Caco-2 (cell line): Measurements from ENCODE around the gene PRR29. TPM values are rescaled to one million over a fixed set of nuclear protein-coding genes. Genes with fewer than 3 reads are reported as not detected.

Experiments
- BruUV-seq: library from RNA; stranded (reverse); fragments of 400-500 nt; replicated peaks from 2 replicates; lab custom pipeline; 2021; lab: Mats Ljungman, UMichigan
- CTCF ChIA-PET: fragments of 300-600 bp; sonication (Branson Sonifier 250); formaldehyde crosslinking; loops from one replicate; lab custom pipeline; 2022; ENCODE audit warnings: antibody characterized with exemption; lab: Charles Lee
- POLR2A ChIA-PET: fragments of 300-600 bp; sonication (Branson Sonifier 250); formaldehyde crosslinking; loops from one replicate; lab custom pipeline; 2022; ENCODE audit warnings: antibody characterized with exemption; lab: Charles Lee
- DNase-seq, 2 experiments: peaks; one replicate each; pipeline versions ENCODE4 v3.0.0 to v3.0.0-alpha.2; 2020 to 2022
- H3K27me3 ChIP-seq: replicated peaks from 2 replicates; pipeline ENCODE4 v1.6.0; 2011; ENCODE audit warnings: low read length; ENCODE audit not compliant: control insufficient read depth, insufficient read depth
- H3K36me3 ChIP-seq: 2 replicates; pipeline ENCODE4 v1.5.1; 2011; ENCODE audit warnings: low read length; ENCODE audit not compliant: control insufficient read depth, insufficient read depth
- H3K4me1 ChIP-seq: fragments of 250-450 bp; sonication (Bioruptor Pico); 2 replicates; pipeline ENCODE4 v1.5.1; 2020; ENCODE audit warnings: mild to moderate bottlenecking
- H3K4me3 ChIP-seq: 2 replicates; pipeline ENCODE4 v1.5.1; 2011; ENCODE audit warnings: low read depth, mild to moderate bottlenecking, control low read depth, low read length
- H3K9me3 ChIP-seq: fragments of 250-450 bp; sonication (Bioruptor Pico); 2 replicates; pipeline ENCODE4 v1.5.1; 2020; ENCODE audit warnings: mild to moderate bottlenecking, moderate library complexity
- H3K27ac Mint-ChIP-seq: one replicate; pipeline ENCODE4 v1.8.0; 2022; ENCODE audit warnings: mixed read lengths; ENCODE audit not compliant: unreplicated experiment
- H3K27me3 Mint-ChIP-seq: one replicate; pipeline ENCODE4 v1.8.0; 2022; ENCODE audit warnings: mixed read lengths; ENCODE audit not compliant: insufficient read depth, unreplicated experiment
- H3K36me3 Mint-ChIP-seq: one replicate; pipeline ENCODE4 v1.8.0; 2022; ENCODE audit warnings: mild to moderate bottlenecking, mixed read lengths; ENCODE audit not compliant: insufficient read depth, unreplicated experiment
- H3K4me1 Mint-ChIP-seq: one replicate; pipeline ENCODE4 v1.8.0; 2022; ENCODE audit warnings: low read depth, mixed read lengths; ENCODE audit not compliant: unreplicated experiment
- H3K4me3 Mint-ChIP-seq: one replicate; pipeline ENCODE4 v1.8.0; 2022; ENCODE audit warnings: mild to moderate bottlenecking, moderate library complexity, mixed read lengths; ENCODE audit not compliant: unreplicated experiment
- H3K9me3 Mint-ChIP-seq: one replicate; pipeline ENCODE4 v1.8.0; 2022; ENCODE audit warnings: mixed read lengths; ENCODE audit not compliant: unreplicated experiment
- intact Hi-C: fragments of 100-400 bp; cut with micrococcal nuclease; formaldehyde crosslinking; loops from one replicate; pipeline ENCODE4 v1.10.0; 2022; ENCODE audit not compliant: unreplicated experiment
- total RNA-seq: library from RNA; stranded (reverse); gene quantifications from 2 replicates; pipeline ENCODE4 v1.2.3, GENCODE V29; 2022
- TF ChIP-seq, protein P1 (sequence below), 2 experiments: fragments of 200-600 bp in 1 of 2; IDR thresholded peaks; 1 replicate in 1 of 2; 2 replicates in 1 of 2; pipeline versions ENCODE4 v1.5.1 to v1.8.0; 2011 to 2022; ENCODE audit warnings: antibody characterized with exemption in 1 of 2, control low read depth in 1 of 2, inconsistent platforms in 1 of 2, low read depth in 1 of 2, low read length in 1 of 2, mild to moderate bottlenecking in 1 of 2, moderate library complexity in 1 of 2; ENCODE audit not compliant: insufficient read depth in 1 of 2, severe bottlenecking in 1 of 2, unreplicated experiment in 1 of 2

PRR29 gene
- total RNA-seq, 1 experiment from 2014 or later, result not detected

DNA sequence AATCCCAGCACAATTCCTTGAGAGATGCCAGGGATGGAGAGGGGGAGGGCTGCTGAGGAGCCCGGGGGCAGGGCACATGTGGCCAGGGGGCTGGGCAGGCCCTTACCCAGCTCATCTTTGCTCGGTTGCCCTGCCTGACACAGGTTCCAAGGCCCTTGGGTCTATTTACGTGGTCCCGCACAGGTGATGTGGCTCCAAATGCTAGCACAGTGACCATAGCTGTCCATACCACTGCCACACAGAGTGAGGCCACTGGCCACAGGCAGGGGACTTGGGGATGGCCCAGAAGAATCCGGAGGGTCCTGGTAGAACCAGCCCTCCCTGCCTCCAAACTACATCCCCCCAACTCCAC lies 10.0 kb upstream of the PRR29 start:
- TF ChIP-seq, protein P1, sequence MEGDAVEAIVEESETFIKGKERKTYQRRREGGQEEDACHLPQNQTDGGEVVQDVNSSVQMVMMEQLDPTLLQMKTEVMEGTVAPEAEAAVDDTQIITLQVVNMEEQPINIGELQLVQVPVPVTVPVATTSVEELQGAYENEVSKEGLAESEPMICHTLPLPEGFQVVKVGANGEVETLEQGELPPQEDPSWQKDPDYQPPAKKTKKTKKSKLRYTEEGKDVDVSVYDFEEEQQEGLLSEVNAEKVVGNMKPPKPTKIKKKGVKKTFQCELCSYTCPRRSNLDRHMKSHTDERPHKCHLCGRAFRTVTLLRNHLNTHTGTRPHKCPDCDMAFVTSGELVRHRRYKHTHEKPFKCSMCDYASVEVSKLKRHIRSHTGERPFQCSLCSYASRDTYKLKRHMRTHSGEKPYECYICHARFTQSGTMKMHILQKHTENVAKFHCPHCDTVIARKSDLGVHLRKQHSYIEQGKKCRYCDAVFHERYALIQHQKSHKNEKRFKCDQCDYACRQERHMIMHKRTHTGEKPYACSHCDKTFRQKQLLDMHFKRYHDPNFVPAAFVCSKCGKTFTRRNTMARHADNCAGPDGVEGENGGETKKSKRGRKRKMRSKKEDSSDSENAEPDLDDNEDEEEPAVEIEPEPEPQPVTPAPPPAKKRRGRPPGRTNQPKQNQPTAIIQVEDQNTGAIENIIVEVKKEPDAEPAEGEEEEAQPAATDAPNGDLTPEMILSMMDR (IDR thresholded peaks at IDR 0.05; ENCODE audit: insufficient read depth in 1 of 2, low read depth in 1 of 2, low read length in 1 of 2, severe bottlenecking in 1 of 2, unreplicated experiment in 1 of 2), result no peak
- no peak overlapping the region for H3K4me3 Mint-ChIP-seq
- H3K27ac Mint-ChIP-seq, result no peak overlapping the region
- POLR2A ChIA-PET, result no interaction called here
- H3K4me1 ChIP-seq, result peaks cover 9% of the 10 kb centered on the region; the same call in 1 of the 2 replicates
- no peaks in the 10 kb centered on the region for H3K27me3 ChIP-seq
- no peak overlapping the region for H3K4me3 ChIP-seq
- BruUV-seq, result no TSS peak
- no peaks in the 10 kb centered on the region for H3K4me1 Mint-ChIP-seq
- CTCF ChIA-PET, result interaction anchor here (0.6 to 1.2 kb wide), 2 partner anchors 42 to 95 kb away, joined by 3 read pairs; no protein-coding TSS in a partner anchor
- no peaks in the 10 kb centered on the region for H3K36me3 ChIP-seq
- intact Hi-C loops, result loop anchor here (5.0 kb wide), 1 partner anchor 36 kb away; no protein-coding TSS in a partner anchor
- no peaks in the 10 kb centered on the region for H3K36me3 Mint-ChIP-seq
- H3K9me3 ChIP-seq, result no peaks in the 10 kb centered on the region
- DNase-seq, result no peak
- H3K27me3 Mint-ChIP-seq, result peaks cover 12% of the 10 kb centered on the region
- no peaks in the 10 kb centered on the region for H3K9me3 Mint-ChIP-seq

DNA sequence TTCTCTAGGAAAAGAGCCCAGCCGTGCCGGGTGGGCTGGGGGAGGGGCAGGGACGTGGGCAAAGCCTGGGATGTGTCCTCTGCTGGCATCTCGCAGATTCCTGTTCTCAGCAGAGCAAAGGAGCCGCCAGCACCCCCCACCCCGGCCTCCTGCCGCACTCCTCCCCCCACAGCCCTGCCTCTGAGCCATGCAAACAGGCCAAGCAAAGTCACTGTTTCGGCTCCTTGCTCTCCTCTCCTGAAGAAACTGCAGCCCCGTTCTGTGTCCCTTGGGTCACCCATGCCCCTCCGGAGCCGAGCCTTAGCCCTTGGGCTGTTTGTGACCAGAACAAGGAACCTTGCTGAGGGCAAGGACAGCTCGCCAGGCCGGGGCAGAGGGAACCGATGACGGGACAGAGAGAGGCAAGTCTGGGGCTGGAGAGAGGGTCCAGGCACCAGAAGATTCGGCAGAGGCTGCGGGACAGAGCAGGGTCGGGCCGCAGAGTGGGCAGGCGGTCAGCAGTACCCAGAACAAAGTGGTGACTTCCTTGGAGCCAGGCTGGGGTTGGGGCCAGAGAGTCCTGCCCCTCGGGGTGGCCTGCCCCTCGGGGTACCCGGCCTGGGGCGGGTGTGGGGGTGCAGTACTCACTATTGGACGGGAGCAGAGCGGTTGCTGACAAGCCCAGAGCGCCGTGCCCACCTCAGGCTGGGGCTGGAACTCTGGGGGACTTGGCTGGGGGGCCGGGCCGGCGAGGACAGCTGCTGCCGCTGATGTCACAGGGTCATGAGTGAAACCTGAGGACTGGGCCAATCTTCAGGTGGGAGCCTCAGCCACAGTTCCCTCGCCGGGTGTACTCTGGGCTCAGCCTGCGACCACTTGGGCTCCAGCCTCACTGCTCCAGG lies 9.2 kb upstream of the PRR29 start:
- H3K27me3 Mint-ChIP-seq, result peaks cover 12% of the 10 kb centered on the region
- ChIA-PET CTCF (interaction anchor here (0.6 kb wide), 2 partner anchors 67 to 96 kb away, joined by 3 to 5 read pairs; no protein-coding TSS in a partner anchor), POLR2A (no interaction called here)
- Histone ChIP-seq H3K27me3 (no peaks in the 10 kb centered on the region), H3K9me3 (no peaks in the 10 kb centered on the region), H3K4me1 (peaks cover 9% of the 10 kb centered on the region; the same call in 1 of the 2 replicates), H3K36me3 (no peaks in the 10 kb centered on the region), H3K4me3 (no peak overlapping the region)
- H3K27ac Mint-ChIP-seq, result no peak overlapping the region
- BruUV-seq, result no TSS peak
- intact Hi-C loops, result loop anchor here (5.0 kb wide), 1 partner anchor 37 kb away; no protein-coding TSS in a partner anchor
- H3K36me3 Mint-ChIP-seq, result no peaks in the 10 kb centered on the region
- H3K9me3 Mint-ChIP-seq, result no peaks in the 10 kb centered on the region
- no peak for DNase-seq
- no peak overlapping the region for H3K4me3 Mint-ChIP-seq
- TF ChIP-seq, protein P1 (IDR thresholded peaks at IDR 0.05; ENCODE audit: insufficient read depth in 1 of 2, low read depth in 1 of 2, low read length in 1 of 2, severe bottlenecking in 1 of 2, unreplicated experiment in 1 of 2), result no peak
- no peaks in the 10 kb centered on the region for H3K4me1 Mint-ChIP-seq

DNA sequence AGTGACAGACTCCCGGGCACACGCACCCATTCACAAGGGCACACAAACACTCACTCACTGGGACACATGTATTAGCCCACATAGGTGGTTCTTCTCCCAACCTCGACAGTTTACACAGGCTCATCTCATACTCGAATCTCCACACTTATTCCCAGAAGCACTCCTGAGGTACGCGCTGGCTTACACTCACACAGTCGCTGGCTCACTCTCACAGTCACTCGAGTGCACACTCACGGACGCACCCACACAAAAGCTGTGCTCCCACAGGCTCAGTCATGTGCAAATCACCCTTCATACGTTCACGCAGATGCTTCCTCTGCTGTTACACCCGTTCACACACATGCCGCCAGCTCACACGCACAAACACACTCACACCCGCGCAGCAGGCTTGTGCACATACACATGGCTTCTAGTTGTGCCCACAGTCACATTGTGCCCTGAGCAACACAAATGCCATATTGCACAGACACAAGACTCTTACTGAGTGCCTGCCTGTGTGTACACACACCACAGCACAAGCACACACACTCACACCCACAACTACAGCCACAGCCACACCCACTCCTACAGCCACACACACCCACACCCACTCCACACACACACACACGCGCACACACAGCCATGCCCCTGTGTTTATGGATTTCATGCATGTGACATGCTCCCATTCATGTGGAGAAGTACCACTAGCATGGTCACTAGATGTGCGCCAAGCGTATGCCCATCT lies 8.4 kb upstream of the PRR29 start:
- Mint-ChIP-seq H3K27me3 (peaks cover 12% of the 10 kb centered on the region), H3K4me1 (no peaks in the 10 kb centered on the region)
- no TSS peak for BruUV-seq

More for the DNA sequence above, 8.4 kb upstream of the PRR29 start:
- H3K36me3 ChIP-seq, result no peaks in the 10 kb centered on the region
- no peak for DNase-seq
- TF ChIP-seq, protein P1 (IDR thresholded peaks at IDR 0.05; ENCODE audit: insufficient read depth in 1 of 2, low read depth in 1 of 2, low read length in 1 of 2, severe bottlenecking in 1 of 2, unreplicated experiment in 1 of 2), result no peak
- H3K4me3 ChIP-seq, result no peak overlapping the region
- Mint-ChIP-seq H3K27ac (no peak overlapping the region), H3K9me3 (no peaks in the 10 kb centered on the region), H3K4me3 (no peak overlapping the region), H3K36me3 (no peaks in the 10 kb centered on the region)
- peaks cover 9% of the 10 kb centered on the region; the same call in 1 of the 2 replicates for H3K4me1 ChIP-seq
- no peaks in the 10 kb centered on the region for H3K27me3 ChIP-seq
- ChIA-PET POLR2A (no interaction called here), CTCF (interaction anchor here (0.8 to 1.0 kb wide), 3 partner anchors 30 to 70 kb away, joined by 3 to 5 read pairs (median 3); no protein-coding TSS in a partner anchor)
- intact Hi-C loops, result loop anchor here (1.0 to 5.0 kb wide), 2 partner anchors 37 to 70 kb away; no protein-coding TSS in a partner anchor
- no peaks in the 10 kb centered on the region for H3K9me3 ChIP-seq
